CD4-positive, alpha-beta T cell (primary cell): ENCODE data around the gene HAPLN2. TPM values are rescaled to one million over a fixed set of nuclear protein-coding genes. Genes with fewer than 3 reads are reported as not detected.
A peak's percentile ranks its signal among the peaks of the same experiment; 100 is the strongest.
"Not testable (repeated sequence)": the region's sequence is repeated elsewhere in the genome, so short reads cannot be mapped to it uniquely, and the experiment has no call there.

Experiments used
- ATAC-seq: fragments of 200-7000 bp; cut with Tn5 transposase; one replicate; pipeline ENCODE4 v1.10.0; 2022; ENCODE audit warnings: mild to moderate bottlenecking; ENCODE audit not compliant: poor library complexity
- CTCF ChIA-PET: fragments of 350-600 bp; sonication (Branson Sonifier 250); formaldehyde crosslinking; loops from one replicate; lab custom pipeline; 2021; ENCODE audit warnings: antibody characterized with exemption, inconsistent platforms; lab: Charles Lee
- POLR2A ChIA-PET: fragments of 350-600 bp; sonication (Branson Sonifier 250); formaldehyde crosslinking; loops from one replicate; lab custom pipeline; 2021; ENCODE audit warnings: antibody characterized with exemption, inconsistent platforms; lab: Charles Lee
- DNase-seq, 14 experiments: peaks; one replicate each; pipeline ENCODE4 v3.0.0-alpha.2; 2013 to 2020; ENCODE audit warnings: mixed read lengths in 2 of 14
- H3K27ac ChIP-seq, 2 donors: one replicate each; pipeline versions ENCODE4 v1.5.1 to v1.7.0; 2013; ENCODE audit warnings: low read length in 2 of 2, low read depth in 1 of 2, mild to moderate bottlenecking in 1 of 2
- H3K27me3 ChIP-seq, 2 experiments: 1 replicate in 1 of 2; 2 replicates in 1 of 2; pipeline versions ENCODE4 v1.6.1 to v1.7.0; 2013; ENCODE audit warnings: low read length in 2 of 2, control low read depth in 1 of 2, mild to moderate bottlenecking in 1 of 2, moderate library complexity in 1 of 2; ENCODE audit not compliant: insufficient read depth in 2 of 2, control insufficient read depth in 1 of 2
- H3K36me3 ChIP-seq: one replicate; pipeline ENCODE4 v1.6.1; 2013; ENCODE audit warnings: low read length, control low read depth; ENCODE audit not compliant: insufficient read depth
- H3K4me1 ChIP-seq: one replicate; pipeline ENCODE4 v1.6.1; 2013; ENCODE audit warnings: low read length, control low read depth; ENCODE audit not compliant: insufficient read depth
- H3K4me3 ChIP-seq: one replicate; pipeline ENCODE4 v1.5.1; 2013; ENCODE audit warnings: mild to moderate bottlenecking, low read length, moderate library complexity
- H3K9me3 ChIP-seq, 2 experiments: 1 replicate in 1 of 2; 2 replicates in 1 of 2; pipeline versions ENCODE4 v1.6.1 to v1.7.0; 2013; ENCODE audit warnings: low read length in 2 of 2, mild to moderate bottlenecking in 2 of 2, control low read depth in 1 of 2, moderate library complexity in 1 of 2; ENCODE audit not compliant: control insufficient read depth in 1 of 2, insufficient read depth in 1 of 2
- H3K27ac Mint-ChIP-seq: one replicate; pipeline ENCODE4 v1.8.0; 2020; ENCODE audit warnings: mixed read lengths
- H3K27me3 Mint-ChIP-seq: one replicate; pipeline ENCODE4 v1.8.0; 2021; ENCODE audit warnings: mixed read lengths
- H3K36me3 Mint-ChIP-seq: one replicate; pipeline ENCODE4 v1.8.0; 2021; ENCODE audit warnings: low read depth, mixed read lengths
- H3K4me1 Mint-ChIP-seq: one replicate; pipeline ENCODE4 v1.8.0; 2021; ENCODE audit warnings: low read depth, mixed read lengths
- H3K4me3 Mint-ChIP-seq: one replicate; pipeline ENCODE4 v1.8.0; 2020; ENCODE audit warnings: mild to moderate bottlenecking, mixed read lengths
- H3K9me3 Mint-ChIP-seq: one replicate; pipeline ENCODE4 v1.8.0; 2020; ENCODE audit warnings: mixed read lengths
- intact Hi-C, 2 experiments: fragments of 100-400 bp; cut with DNase I in 1 of 2; cut with micrococcal nuclease in 1 of 2; formaldehyde crosslinking; loops; one replicate each; pipeline versions ENCODE4 v1.15.1 to v1.9.0; 2023 to 2025; cut with DNase I, micrococcal nuclease
- total RNA-seq, 174 experiments: library from RNA in 2 of 174; stranded (reverse) in 2 of 174; gene quantifications; one replicate each; pipeline ENCODE4 v1.2.3 and lab custom pipeline; 2021 to 2026
- TF ChIP-seq, protein P1 (sequence below): fragments of 200-600 bp; IDR thresholded peaks from one replicate; pipeline ENCODE4 v1.8.0; 2022; ENCODE audit warnings: antibody characterized with exemption, mild to moderate bottlenecking

HAPLN2 gene
- total RNA-seq, 2 experiments from 2014 or later: 0.44 to 0.56 TPM

DNA sequence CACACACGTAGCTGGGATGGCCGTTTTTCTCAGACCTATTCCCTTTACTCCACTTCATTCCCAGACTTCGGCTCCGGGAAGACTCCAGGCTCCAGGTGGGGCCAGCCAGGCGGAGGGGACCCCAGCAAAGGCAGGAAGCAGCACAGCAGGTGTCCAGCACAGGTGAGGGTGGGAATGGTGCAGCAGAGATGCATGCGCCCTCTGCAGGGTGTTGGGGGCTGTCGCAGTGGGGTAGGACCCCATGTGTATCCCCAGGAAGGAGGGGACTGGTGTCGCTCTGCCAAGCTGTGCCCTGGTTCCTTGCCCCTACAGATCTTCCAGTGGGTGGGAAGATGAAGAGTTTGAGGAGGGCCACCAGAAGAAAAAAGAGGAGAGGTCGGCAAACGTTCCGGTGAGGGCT, 34.4 kb upstream of the HAPLN2 start:
- ATAC-seq (no peak), DNase-seq (no peak)
- peaks cover 32% of the 10 kb centered on the region for H3K4me1 ChIP-seq
- H3K36me3 ChIP-seq: no peaks in the 10 kb centered on the region
- Mint-ChIP-seq H3K27ac (no peak overlapping the region), H3K4me3 (no peak overlapping the region), H3K36me3 (peaks cover 9% of the 10 kb centered on the region), H3K9me3 (no peaks in the 10 kb centered on the region), H3K27me3 (no peaks in the 10 kb centered on the region), H3K4me1 (peaks cover 33% of the 10 kb centered on the region)
- POLR2A ChIA-PET: no interaction called here
- CTCF ChIA-PET: interaction anchor here (1.0 kb wide), 1 partner anchor 104 kb away, joined by 3 read pairs; no protein-coding TSS in a partner anchor
- H3K9me3 ChIP-seq: no peaks in the 10 kb centered on the region
- intact Hi-C loops: loop anchor here (1.0 to 5.0 kb wide), 5 partner anchors 23 to 103 kb away; partner anchors contain the start of gene MEF2D (in 1 of the 2)
- H3K27me3 ChIP-seq: no peaks in the 10 kb centered on the region
- TF ChIP-seq, protein P1, sequence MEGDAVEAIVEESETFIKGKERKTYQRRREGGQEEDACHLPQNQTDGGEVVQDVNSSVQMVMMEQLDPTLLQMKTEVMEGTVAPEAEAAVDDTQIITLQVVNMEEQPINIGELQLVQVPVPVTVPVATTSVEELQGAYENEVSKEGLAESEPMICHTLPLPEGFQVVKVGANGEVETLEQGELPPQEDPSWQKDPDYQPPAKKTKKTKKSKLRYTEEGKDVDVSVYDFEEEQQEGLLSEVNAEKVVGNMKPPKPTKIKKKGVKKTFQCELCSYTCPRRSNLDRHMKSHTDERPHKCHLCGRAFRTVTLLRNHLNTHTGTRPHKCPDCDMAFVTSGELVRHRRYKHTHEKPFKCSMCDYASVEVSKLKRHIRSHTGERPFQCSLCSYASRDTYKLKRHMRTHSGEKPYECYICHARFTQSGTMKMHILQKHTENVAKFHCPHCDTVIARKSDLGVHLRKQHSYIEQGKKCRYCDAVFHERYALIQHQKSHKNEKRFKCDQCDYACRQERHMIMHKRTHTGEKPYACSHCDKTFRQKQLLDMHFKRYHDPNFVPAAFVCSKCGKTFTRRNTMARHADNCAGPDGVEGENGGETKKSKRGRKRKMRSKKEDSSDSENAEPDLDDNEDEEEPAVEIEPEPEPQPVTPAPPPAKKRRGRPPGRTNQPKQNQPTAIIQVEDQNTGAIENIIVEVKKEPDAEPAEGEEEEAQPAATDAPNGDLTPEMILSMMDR: no peak
- H3K4me3 ChIP-seq: no peak overlapping the region
- H3K27ac ChIP-seq: no peak overlapping the region

DNA sequence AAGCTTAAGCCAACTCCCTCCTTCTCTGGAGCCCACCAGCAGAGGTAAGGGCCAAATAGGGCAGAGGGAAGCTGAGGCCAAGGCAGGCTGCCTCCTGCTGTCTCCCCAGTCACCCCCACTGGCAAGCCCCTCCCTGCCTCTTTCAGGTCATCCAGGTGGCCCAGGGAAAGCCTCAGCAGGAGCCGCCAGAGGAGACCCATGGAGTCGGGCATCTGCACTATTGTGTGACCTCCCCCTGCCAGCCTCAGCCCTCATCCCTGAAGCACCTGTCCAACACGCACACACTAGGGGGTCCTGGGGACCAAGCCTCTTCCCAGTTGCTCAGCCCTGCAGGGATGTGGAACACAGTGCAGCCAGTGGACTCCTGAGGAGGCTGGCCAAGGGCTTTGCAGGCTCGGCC, 32.9 kb upstream of the HAPLN2 start:
- intact Hi-C loops: no loop called here

DNA sequence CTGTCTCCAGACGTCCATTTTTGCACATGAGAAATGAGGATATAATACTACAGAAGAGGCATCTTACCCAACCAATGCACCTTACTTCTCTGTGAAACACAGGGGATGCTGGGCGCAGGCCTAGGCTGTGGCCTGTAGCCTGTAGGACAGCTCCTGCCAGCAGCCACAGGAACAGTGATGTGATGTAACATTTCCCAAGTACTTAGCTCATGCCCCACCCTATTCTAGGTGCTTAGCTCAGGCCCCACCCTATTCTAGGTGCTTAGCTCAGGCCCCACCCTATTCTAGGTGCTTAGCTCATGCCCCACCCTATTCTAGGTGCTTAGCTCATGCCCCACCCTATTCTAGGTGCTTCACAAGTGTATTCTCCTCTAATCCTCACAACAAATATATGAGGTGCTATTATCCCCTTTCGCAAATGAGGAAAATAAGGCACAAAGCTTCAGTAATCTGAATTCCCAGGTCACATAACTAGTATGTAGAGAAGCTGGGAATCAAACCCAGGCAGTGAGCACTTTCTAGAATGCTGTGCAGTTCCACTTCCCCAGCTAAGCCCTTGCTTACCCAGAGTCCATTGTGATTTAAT, 32.2 kb upstream of the HAPLN2 start:
- Histone ChIP-seq H3K27me3 (no peaks in the 10 kb centered on the region), H3K27ac (no peak overlapping the region), H3K4me1 (peaks cover 35% of the 10 kb centered on the region), H3K4me3 (no peak overlapping the region), H3K9me3 (no peaks in the 10 kb centered on the region), H3K36me3 (no peaks in the 10 kb centered on the region)
- Mint-ChIP-seq H3K27me3 (no peaks in the 10 kb centered on the region), H3K36me3 (peaks cover 9% of the 10 kb centered on the region), H3K4me1 (peaks cover 36% of the 10 kb centered on the region), H3K27ac (no peak overlapping the region), H3K4me3 (no peak overlapping the region), H3K9me3 (no peaks in the 10 kb centered on the region)
- ATAC-seq: no peak
- DNase-seq: no peak
- intact Hi-C loops: no loop called here
- ChIA-PET CTCF (interaction anchor here (0.7 to 0.9 kb wide), 2 partner anchors 22 to 107 kb away, joined by 3 to 4 read pairs; no protein-coding TSS in a partner anchor), POLR2A (interaction anchor here (1.7 kb wide), 1 partner anchor 96 kb away, joined by 3 read pairs; no protein-coding TSS in a partner anchor)
- TF ChIP-seq, protein P1: no peak

More for the DNA sequence above, 32.9 kb upstream of the HAPLN2 start:
- peaks cover 36% of the 10 kb centered on the region for H3K4me1 ChIP-seq
- H3K27ac Mint-ChIP-seq: no peak overlapping the region
- no peaks in the 10 kb centered on the region for H3K27me3 ChIP-seq
- CTCF ChIA-PET: interaction anchor here (0.9 to 1.6 kb wide), 3 partner anchors 22 to 200 kb away, joined by 3 to 9 read pairs (median 4); no protein-coding TSS in a partner anchor
- H3K4me3 Mint-ChIP-seq: no peak overlapping the region
- peaks cover 9% of the 10 kb centered on the region for H3K36me3 Mint-ChIP-seq
- no peak for ATAC-seq
- no peak for DNase-seq
- H3K9me3 ChIP-seq: no peaks in the 10 kb centered on the region
- TF ChIP-seq, protein P1: no peak
- no peaks in the 10 kb centered on the region for H3K36me3 ChIP-seq
- no peaks in the 10 kb centered on the region for H3K27me3 Mint-ChIP-seq
- no peak overlapping the region for H3K4me3 ChIP-seq
- POLR2A ChIA-PET: interaction anchor here (1.4 to 1.7 kb wide), 2 partner anchors 85 to 96 kb away, joined by 3 to 5 read pairs; no protein-coding TSS in a partner anchor
- H3K9me3 Mint-ChIP-seq: no peaks in the 10 kb centered on the region
- no peak overlapping the region for H3K27ac ChIP-seq
- peaks cover 38% of the 10 kb centered on the region for H3K4me1 Mint-ChIP-seq

DNA sequence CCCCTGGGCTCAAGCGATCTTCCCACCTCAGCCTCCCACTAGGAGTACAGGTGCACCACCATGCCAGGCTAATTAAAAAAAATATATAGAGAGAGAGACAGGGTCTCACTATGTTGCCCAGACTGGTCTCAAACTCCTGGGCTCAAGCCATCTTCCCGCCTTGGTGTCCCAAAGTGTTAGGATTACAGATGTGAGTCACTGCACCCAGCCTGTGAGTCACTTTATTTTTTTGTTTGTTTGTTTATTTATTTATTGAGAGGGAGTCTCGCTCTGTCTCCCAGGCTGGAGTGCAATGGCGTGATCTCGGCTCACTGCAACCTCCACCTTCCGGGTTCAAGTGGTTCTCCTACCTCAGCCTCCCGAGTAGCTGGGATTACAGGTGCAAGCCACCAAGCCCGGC, 31.3 kb upstream of the HAPLN2 start:
- CTCF ChIA-PET: interaction anchor here (2.5 kb wide), 1 partner anchor 20 kb away, joined by 6 read pairs; no protein-coding TSS in a partner anchor

More for the DNA sequence above, 31.3 kb upstream of the HAPLN2 start:
- H3K27me3 ChIP-seq, H3K27me3 Mint-ChIP-seq, H3K4me3 ChIP-seq, H3K27ac Mint-ChIP-seq, DNase-seq, ATAC-seq, POLR2A ChIA-PET, H3K36me3 ChIP-seq, H3K27ac ChIP-seq, H3K9me3 ChIP-seq, intact Hi-C loops, H3K9me3 Mint-ChIP-seq: not testable (repeated sequence)
- Mint-ChIP-seq H3K4me1 (peaks cover 34% of the 10 kb centered on the region), H3K4me3 (peak overlapping the region; percentile 25), H3K36me3 (peaks cover 16% of the 10 kb centered on the region)
- H3K4me1 ChIP-seq: peaks cover 35% of the 10 kb centered on the region
